Neural cell (in vitro differentiated cells): ENCODE results near the gene PPP1CA.

ENCODE experiments used
- CTCF ChIP-seq: fragments of 450-650 bp; IDR thresholded peaks from 2 replicates; pipeline ENCODE4 v1.5.1; 2014; ENCODE audit warnings: antibody characterized with exemption, mild to moderate bottlenecking, moderate library complexity; ENCODE audit not compliant: poor library complexity, severe bottlenecking
- EP300 ChIP-seq: fragments of 450-650 bp; conservative IDR thresholded peaks from 2 replicates; pipeline ENCODE4 v1.6.1; 2014; ENCODE audit warnings: antibody characterized with exemption, mild to moderate bottlenecking, moderate library complexity; ENCODE audit not compliant: poor library complexity, severe bottlenecking
- EZH2 ChIP-seq: fragments of 200-600, 300-800 bp; shearing (Covaris generic), sonication (generic); IDR thresholded peaks from 2 replicates; pipeline ENCODE4 v1.6.1; 2014; ENCODE audit warnings: antibody characterized with exemption, low read length, borderline replicate concordance, mild to moderate bottlenecking; ENCODE audit not compliant: insufficient read depth, poor library complexity, severe bottlenecking
- MXI1 ChIP-seq: fragments of 450-650 bp; conservative IDR thresholded peaks from 2 replicates; pipeline ENCODE4 v1.6.1; 2014; ENCODE audit warnings: antibody characterized with exemption, mild to moderate bottlenecking; ENCODE audit not compliant: poor library complexity, severe bottlenecking
- POLR2AphosphoS5 ChIP-seq: IDR thresholded peaks from 2 replicates; pipeline ENCODE4 v1.6.1; 2012
- RAD21 ChIP-seq: fragments of 450-650 bp; conservative IDR thresholded peaks from 2 replicates; pipeline ENCODE4 v1.6.1; 2014; ENCODE audit warnings: antibody characterized with exemption, mild to moderate bottlenecking, moderate library complexity
- REST ChIP-seq: IDR thresholded peaks from 2 replicates; pipeline ENCODE4 v1.6.1; 2012; ENCODE audit warnings: borderline replicate concordance
- SMC3 ChIP-seq: fragments of 450-650 bp; conservative IDR thresholded peaks from 2 replicates; pipeline ENCODE4 v1.6.1; 2014; ENCODE audit warnings: antibody characterized with exemption, mild to moderate bottlenecking, moderate library complexity; ENCODE audit not compliant: poor library complexity
- TAF1 ChIP-seq: IDR thresholded peaks from 2 replicates; pipeline ENCODE4 v1.6.1; 2012; ENCODE audit warnings: low read depth

GRCh38 chr11:67379061-67380058, 22.3 kb downstream of the PPP1CA start:
- no peak for TF ChIP-seq POLR2AphosphoS5
- no peak for TF ChIP-seq CTCF
- no peak for TF ChIP-seq EP300
- TF ChIP-seq RAD21: no peak
- no peak for TF ChIP-seq EZH2
- TF ChIP-seq MXI1: no peak
- TF ChIP-seq REST: no peak
- TF ChIP-seq SMC3: no peak
- TF ChIP-seq TAF1: no peak
